ENCODE data around the gene PALD1. TPM values are rescaled to one million over a fixed set of nuclear protein-coding genes. Genes with fewer than 3 reads are reported as not detected.

The PALD1 gene
- total RNA-seq, 1 experiment from 2014 or later, result 33.1 TPM

GRCh38 chr10:70600512-70601395 is 122.2 kb downstream of the PALD1 start:
- no peak for TF ChIP-seq SP1 (IDR thresholded peaks at IDR 0.05; ENCODE audit: low read depth)
- TF ChIP-seq JUND (IDR thresholded peaks at IDR 0.05), result no peak
- no peak for TF ChIP-seq FOSL1 (IDR thresholded peaks at IDR 0.05; ENCODE audit: low read depth)
- no peak for TF ChIP-seq ELF1 (IDR thresholded peaks at IDR 0.05; ENCODE audit: borderline replicate concordance, low read depth)
- TF ChIP-seq EZH2phosphoT487 (IDR thresholded peaks at IDR 0.05; ENCODE audit: borderline replicate concordance), result no peak
- intact Hi-C loops (cut with micrococcal nuclease), result no loop called here
- ATAC-seq (no peak), DNase-seq (ENCODE audit: low read depth, low spot score) (no peak)
- no peaks in the 10 kb centered on the region for H3K36me3 ChIP-seq (ENCODE audit: control insufficient read depth in 1 of 2, insufficient read depth in 2 of 2, low read length in 2 of 2)
- BruUV-seq (replicated peaks), result no TSS peak
- no peak overlapping the region for H3K4me3 ChIP-seq (replicated peaks in 1 of 2; ENCODE audit: low read depth in 1 of 2, low read length in 2 of 2)
- CTCF ChIA-PET, result no interaction called here
- no peaks in the 10 kb centered on the region for H3K9me3 ChIP-seq (ENCODE audit: control insufficient read depth in 1 of 2, insufficient read depth in 1 of 2, low read depth in 1 of 2, low read length in 2 of 2)
- POLR2A ChIA-PET, result no interaction called here
- no peak overlapping the region for H3K9ac ChIP-seq (ENCODE audit: low read length)
- RAD21 ChIA-PET (ENCODE audit: low non-redundant PET in 1 of 2, low total read pairs in 2 of 2, uncharacterized antibody in 2 of 2, unreplicated experiment in 2 of 2), result no interaction called here
- peaks cover 25 to 62% of the 10 kb centered on the region in 2 experiments for H3K4me1 ChIP-seq (ENCODE audit: control insufficient read depth in 1 of 2, insufficient read depth in 2 of 2, low read length in 2 of 2)
- peak overlapping the region; percentile 8 for H3K4me2 ChIP-seq (ENCODE audit: low read length)
- H3K27me3 ChIP-seq (ENCODE audit: insufficient read depth, low read length), result no peaks in the 10 kb centered on the region
- H2AFZ ChIP-seq (ENCODE audit: low read depth, low read length, poor library complexity, severe bottlenecking), result no peak overlapping the region
- H3K9me2 ChIP-seq (ENCODE audit: insufficient read depth), result no peaks in the 10 kb centered on the region
- H3K79me2 ChIP-seq (ENCODE audit: insufficient read depth, low read length), result no peaks in the 10 kb centered on the region
- H4K20me1 ChIP-seq (ENCODE audit: insufficient read depth), result no peaks in the 10 kb centered on the region
- H3K27ac ChIP-seq (ENCODE audit: low read depth, low read length), result no peak overlapping the region

DNA sequence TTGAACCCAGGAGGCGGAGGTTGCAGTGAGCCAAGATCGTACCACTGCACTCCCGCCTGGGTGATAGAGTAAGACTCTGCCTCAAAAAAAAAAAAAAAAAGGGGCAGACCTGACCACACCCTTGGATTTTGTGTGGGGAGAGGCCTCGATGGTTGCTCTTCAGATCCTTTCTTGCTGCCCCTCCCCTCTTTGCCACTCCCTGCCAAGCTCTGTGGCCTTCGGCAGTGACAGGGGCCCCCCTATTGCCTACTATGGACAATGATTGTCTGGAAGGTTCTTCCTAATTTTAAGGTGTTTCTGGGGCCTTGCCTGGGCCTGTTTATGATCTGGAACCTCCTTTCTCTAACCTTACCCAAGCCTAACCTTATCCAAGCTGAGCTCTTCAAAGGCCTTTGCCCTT is 123.2 kb downstream of the PALD1 start:
- Histone ChIP-seq H4K20me1 (ENCODE audit: insufficient read depth) (no peaks in the 10 kb centered on the region), H3K4me2 (ENCODE audit: low read length) (peak overlapping the region; percentile 33), H3K79me2 (ENCODE audit: insufficient read depth, low read length) (no peaks in the 10 kb centered on the region), H3K27ac (ENCODE audit: low read depth, low read length) (0 out of 2 replicates have a peak overlapping the region, but pooled peaks have one; percentile 4), H3K9me2 (ENCODE audit: insufficient read depth) (no peaks in the 10 kb centered on the region), H3K9me3 (ENCODE audit: control insufficient read depth in 1 of 2, insufficient read depth in 1 of 2, low read depth in 1 of 2, low read length in 2 of 2) (no peaks in the 10 kb centered on the region), H3K36me3 (ENCODE audit: control insufficient read depth in 1 of 2, insufficient read depth in 2 of 2, low read length in 2 of 2) (no peaks in the 10 kb centered on the region), H2AFZ (ENCODE audit: low read depth, low read length, poor library complexity, severe bottlenecking) (no peak overlapping the region), H3K27me3 (ENCODE audit: insufficient read depth, low read length) (no peaks in the 10 kb centered on the region), H3K4me1 (ENCODE audit: control insufficient read depth in 1 of 2, insufficient read depth in 2 of 2, low read length in 2 of 2) (peaks cover 15 to 52% of the 10 kb centered on the region in 2 experiments), H3K9ac (ENCODE audit: low read length) (peak overlapping the region; percentile 7; the same call in 1 of the 2 replicates), H3K4me3 (replicated peaks in 1 of 2; ENCODE audit: low read depth in 1 of 2, low read length in 2 of 2) (no peak overlapping the region)
- no peak for DNase-seq (ENCODE audit: low read depth, low spot score)
- CTCF ChIA-PET, result no interaction called here
- BruUV-seq (replicated peaks), result no TSS peak
- intact Hi-C loops (cut with micrococcal nuclease), result no loop called here
- no peak; the same call in 1 of the 2 replicates for ATAC-seq
- RAD21 ChIA-PET (ENCODE audit: low non-redundant PET in 1 of 2, low total read pairs in 2 of 2, uncharacterized antibody in 2 of 2, unreplicated experiment in 2 of 2), result no interaction called here
- POLR2A ChIA-PET, result no interaction called here
- TF ChIP-seq SRF (IDR thresholded peaks at IDR 0.05; ENCODE audit: low read depth) (no peak), TCF7L2 (IDR thresholded peaks at IDR 0.05; ENCODE audit: borderline replicate concordance, extremely low read depth, insufficient read depth, insufficient read length) (no peak), REST (IDR thresholded peaks at IDR 0.05; ENCODE audit: low read depth) (no peak), ZNF274 (IDR thresholded peaks at IDR 0.05; ENCODE audit: low read depth, low read length) (no peak), CTCF (IDR thresholded peaks at IDR 0.05 in 2 of 3, conservative IDR thresholded peaks at IDR 0.05 in 1 of 3; ENCODE audit: borderline replicate concordance in 1 of 3, insufficient read depth in 1 of 3, low read depth in 2 of 3, low read length in 2 of 3) (no peak), YY1 (IDR thresholded peaks at IDR 0.05; ENCODE audit: extremely low read depth, insufficient replicate concordance, low read depth, low read length) (no peak), SIN3A (IDR thresholded peaks at IDR 0.05; ENCODE audit: low read depth) (no peak), CBX3 (IDR thresholded peaks at IDR 0.05; ENCODE audit: low read depth) (no peak), ATF3 (IDR thresholded peaks at IDR 0.05) (no peak), FOSL1 (IDR thresholded peaks at IDR 0.05; ENCODE audit: low read depth) (no peak)

All from HCT116 (cell line).